ENCODE data around the gene CRB1. TPM values are rescaled to one million over a fixed set of nuclear protein-coding genes. Genes with fewer than 3 reads are reported as not detected.

CRB1 gene
- total RNA-seq, 1 experiment from 2014 or later = not detected

- ChIA-PET POLR2A (no interaction called here), CTCF (no interaction called here)
- Histone ChIP-seq H3K4me1 (ENCODE audit: control insufficient read depth, insufficient read depth, low read length) (no peaks in the 10 kb centered on the region), H3K4me3 (ENCODE audit: low read depth in 2 of 2, low read length in 2 of 2) (no peak overlapping the region), H3K27ac (ENCODE audit: low read length) (no peak overlapping the region), H3K9me3 (ENCODE audit: control insufficient read depth, insufficient read depth, low read depth, low read length) (no peaks in the 10 kb centered on the region; the same call in 1 of the 2 replicates), H3K27me3 (ENCODE audit: control insufficient read depth, insufficient read depth, low read length) (no peaks in the 10 kb centered on the region; the same call in 1 of the 2 replicates), H3K36me3 (ENCODE audit: control insufficient read depth, insufficient read depth, low read length) (no peaks in the 10 kb centered on the region)
- DNase-seq (ENCODE audit: low read depth, low spot score) (no peak), ATAC-seq (no peak)
- BruUV-seq (replicated peaks) = no TSS peak
- intact Hi-C loops (cut with micrococcal nuclease; ENCODE audit: unreplicated experiment) (no loop called here), in situ Hi-C loops (cut with HindIII; ENCODE audit: low pct_unique_long_range_greater_than_20kb, low sequenced_read_pairs) (no loop called here)
- no peak for TF ChIP-seq CTCF (IDR thresholded peaks at IDR 0.05)
- no peak for TF ChIP-seq TCF7L2 (IDR thresholded peaks at IDR 0.05; ENCODE audit: low read depth, low read length)
- TF ChIP-seq SIN3A (IDR thresholded peaks at IDR 0.05; ENCODE audit: borderline replicate concordance, insufficient read depth, low read depth, low read length) = no peak
- TF ChIP-seq POLR2AphosphoS5 (IDR thresholded peaks at IDR 0.05; ENCODE audit: low read depth, low read length) = no peak
- TF ChIP-seq REST (IDR thresholded peaks at IDR 0.05; ENCODE audit: insufficient read depth in 1 of 2, low read depth in 2 of 2, low read length in 1 of 2) = no peak
Observed at GRCh38 chr1:197418693-197419092, 150.6 kb downstream of the CRB1 start.

GRCh38 chr1:197422993-197423392 is 154.9 kb downstream of the CRB1 start:
- Histone ChIP-seq H3K4me3 (ENCODE audit: low read depth in 2 of 2, low read length in 2 of 2) (no peak overlapping the region), H3K27ac (ENCODE audit: low read length) (no peak overlapping the region), H3K4me1 (ENCODE audit: control insufficient read depth, insufficient read depth, low read length) (no peaks in the 10 kb centered on the region), H3K9me3 (ENCODE audit: control insufficient read depth, insufficient read depth, low read depth, low read length) (no peaks in the 10 kb centered on the region), H3K27me3 (ENCODE audit: control insufficient read depth, insufficient read depth, low read length) (no peaks in the 10 kb centered on the region; the same call in 1 of the 2 replicates), H3K36me3 (ENCODE audit: control insufficient read depth, insufficient read depth, low read length) (no peaks in the 10 kb centered on the region)
- CTCF ChIA-PET = no interaction called here
- ATAC-seq = no peak
- POLR2A ChIA-PET = no interaction called here
- DNase-seq (ENCODE audit: low read depth, low spot score) = no peak
- no peak for TF ChIP-seq CTCF (IDR thresholded peaks at IDR 0.05)
- no peak for TF ChIP-seq POLR2AphosphoS5 (IDR thresholded peaks at IDR 0.05; ENCODE audit: low read depth, low read length)
- in situ Hi-C loops (cut with HindIII; ENCODE audit: low pct_unique_long_range_greater_than_20kb, low sequenced_read_pairs) = no loop called here
- BruUV-seq (replicated peaks) = no TSS peak
- intact Hi-C loops (cut with micrococcal nuclease; ENCODE audit: unreplicated experiment) = no loop called here

All from Panc1 (cell line).